Adipocyte (in vitro differentiated cells): ENCODE measurements around the gene COX20.
A peak's percentile ranks its signal among the peaks of the same experiment; 100 is the strongest.
"Not testable (repeated sequence)": the region's sequence is repeated elsewhere in the genome, so short reads cannot be mapped to it uniquely, and the experiment has no call there.

Source experiments
- DNase-seq: peaks from one replicate; pipeline ENCODE4 v3.0.0-alpha.2; 2015; ENCODE audit warnings: low read depth
- H3K27me3 ChIP-seq: replicated peaks from 2 replicates; pipeline ENCODE4 v1.7.0; 2013; ENCODE audit warnings: mild to moderate bottlenecking, low read length, moderate library complexity; ENCODE audit not compliant: control insufficient read depth, insufficient read depth
- H3K36me3 ChIP-seq: 2 replicates; pipeline ENCODE4 v1.7.0; 2013; ENCODE audit warnings: low read length, mild to moderate bottlenecking, moderate library complexity; ENCODE audit not compliant: control insufficient read depth, insufficient read depth, severe bottlenecking
- H3K4me1 ChIP-seq: 2 replicates; pipeline ENCODE4 v1.7.0; 2013; ENCODE audit warnings: mild to moderate bottlenecking, low read length, moderate library complexity; ENCODE audit not compliant: control insufficient read depth, insufficient read depth
- H3K4me3 ChIP-seq: 2 replicates; pipeline ENCODE4 v1.7.0; 2013; ENCODE audit warnings: mild to moderate bottlenecking, low read length, moderate library complexity
- H3K9ac ChIP-seq: 2 replicates; pipeline ENCODE4 v1.7.0; 2013; ENCODE audit warnings: mild to moderate bottlenecking, low read length, moderate library complexity
- H3K9me3 ChIP-seq: 2 replicates; pipeline ENCODE4 v1.7.0; 2013; ENCODE audit warnings: mild to moderate bottlenecking, low read length, moderate library complexity; ENCODE audit not compliant: control insufficient read depth

COX20 gene

DNA sequence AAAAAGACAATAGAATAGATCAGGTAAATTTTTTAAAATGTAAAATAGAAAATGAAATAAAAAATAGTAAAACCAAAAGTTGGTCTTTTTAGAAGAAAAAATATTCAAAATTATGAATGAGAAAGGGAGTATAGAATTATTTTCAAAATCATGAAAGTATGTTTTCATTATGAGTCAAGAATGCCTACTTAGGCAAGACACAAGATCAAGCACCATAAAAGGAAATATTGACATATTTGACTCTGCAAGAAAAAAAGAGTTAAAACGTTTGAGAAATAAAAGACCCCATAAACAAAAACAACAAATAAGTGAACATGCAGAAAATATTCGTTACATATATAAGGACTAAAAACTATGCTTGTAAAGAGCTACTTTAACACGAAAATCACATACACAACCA, 4.8 kb upstream of the COX20 start:
- DNase-seq = peak; percentile 46
- H3K4me1 ChIP-seq = no peaks in the 10 kb centered on the region

DNA sequence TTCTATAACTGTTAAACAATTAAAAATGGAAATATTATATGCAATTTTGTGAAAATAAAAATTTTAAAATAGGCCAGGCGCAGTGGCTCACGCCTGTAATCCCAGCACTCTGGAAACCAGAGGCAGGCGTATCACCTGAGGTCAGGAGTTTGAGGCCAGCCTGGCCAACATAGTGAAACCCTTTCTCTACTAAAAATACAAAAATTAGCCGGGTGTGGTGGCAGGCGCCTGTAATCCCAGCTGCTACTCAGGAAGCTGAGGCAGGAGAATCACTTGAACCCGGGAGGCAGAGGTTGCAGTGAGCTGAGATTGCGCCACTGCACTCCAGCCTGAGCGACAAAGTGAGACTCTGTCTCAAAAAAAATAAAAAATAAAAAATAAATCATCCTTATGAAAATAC, 2.2 kb upstream of the COX20 start:
- Histone ChIP-seq H3K9ac (peak overlapping the region; percentile 96), H3K4me1 (peaks cover 12% of the 10 kb centered on the region), H3K4me3 (peak overlapping the region; percentile 98)
- H3K9me3 ChIP-seq, H3K27me3 ChIP-seq, H3K36me3 ChIP-seq, DNase-seq: not testable (repeated sequence)

More for the DNA sequence above, 4.8 kb upstream of the COX20 start:
- no peak overlapping the region for H3K4me3 ChIP-seq
- H3K36me3 ChIP-seq = no peaks in the 10 kb centered on the region
- H3K9ac ChIP-seq = no peak overlapping the region
- no peaks in the 10 kb centered on the region for H3K27me3 ChIP-seq
- H3K9me3 ChIP-seq = no peaks in the 10 kb centered on the region

DNA sequence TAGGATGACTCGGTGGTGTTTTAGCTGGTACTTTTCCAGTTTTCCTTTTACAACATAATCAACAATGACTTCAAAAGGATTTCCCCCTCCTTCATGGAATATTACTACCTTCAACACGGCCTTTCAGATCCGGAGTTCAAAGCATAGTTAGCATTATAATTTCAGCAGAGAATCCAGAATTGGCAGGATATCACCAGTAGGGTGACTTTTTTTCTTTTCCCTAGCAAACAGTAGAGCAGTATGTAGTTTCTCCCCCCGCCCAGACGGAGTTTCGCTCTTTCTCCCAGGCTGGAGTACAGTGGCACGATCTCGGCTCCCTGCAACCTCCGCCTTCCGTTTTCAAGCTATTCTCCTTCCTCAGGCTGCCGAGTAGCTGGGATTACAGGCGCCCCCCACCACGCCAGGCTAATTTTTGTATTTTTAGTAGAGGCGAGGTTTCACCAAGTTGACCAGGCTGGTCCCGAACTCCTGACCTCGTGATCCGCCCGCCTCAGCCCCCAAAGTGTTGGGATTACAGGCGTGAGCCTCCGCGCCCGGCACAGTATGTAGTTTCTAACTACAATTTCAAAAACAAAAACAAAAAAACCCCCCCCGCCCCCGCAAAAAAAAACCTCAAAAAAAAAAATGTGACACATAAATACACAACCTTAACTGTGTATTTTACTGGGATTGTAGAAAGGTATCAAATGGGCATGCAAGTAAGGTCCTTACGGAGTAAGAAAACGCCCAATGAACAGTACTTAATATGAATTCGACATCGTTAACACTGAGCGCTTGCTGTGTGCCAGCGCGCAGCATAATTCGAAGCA, 1.5 kb upstream of the COX20 start:
- H3K27me3 ChIP-seq = no peaks in the 10 kb centered on the region
- peak; percentile 83 for DNase-seq

DNA sequence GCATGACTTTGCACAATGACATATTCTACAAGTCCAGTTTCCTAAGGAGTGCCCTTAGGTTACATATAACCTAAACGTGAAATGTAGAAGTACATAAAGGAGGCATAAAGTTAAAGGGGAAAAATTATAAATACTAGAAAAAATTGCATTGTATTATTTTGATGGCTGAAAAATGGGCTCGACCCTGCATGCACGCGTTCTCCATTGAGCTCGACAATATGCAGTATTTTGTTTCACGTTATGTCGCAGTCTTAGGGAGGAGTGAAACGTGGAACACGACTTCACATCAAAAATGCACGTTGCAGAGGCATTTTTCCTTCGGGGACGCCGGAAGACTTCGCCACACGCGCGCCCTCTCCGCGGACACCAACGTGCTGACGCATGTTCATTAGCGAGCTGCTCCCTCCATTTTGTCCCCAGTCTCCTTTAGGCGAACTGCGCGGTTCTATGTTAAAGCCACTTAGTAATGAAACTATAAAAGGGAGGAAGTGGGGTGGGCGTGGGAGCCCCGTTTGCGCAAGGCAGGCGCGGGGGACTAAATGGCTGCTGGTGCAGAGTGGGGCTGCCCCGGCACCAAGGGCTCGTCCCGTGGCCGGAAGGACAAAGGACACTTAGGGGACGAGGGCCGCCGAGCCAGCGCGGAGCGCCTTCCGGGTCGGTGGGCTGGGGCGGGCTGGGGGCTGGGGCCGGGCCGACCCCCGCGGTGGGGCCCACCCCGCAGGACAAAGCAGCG, 749 bp upstream of the COX20 start:
- peak; percentile 94 for DNase-seq
- H3K27me3 ChIP-seq = no peaks in the 10 kb centered on the region

More for the DNA sequence above, 1.5 kb upstream of the COX20 start:
- H3K36me3 ChIP-seq = peaks cover 10% of the 10 kb centered on the region
- H3K9ac ChIP-seq = peak overlapping the region; percentile 96
- no peaks in the 10 kb centered on the region for H3K9me3 ChIP-seq
- H3K4me1 ChIP-seq = peaks cover 12% of the 10 kb centered on the region
- peak overlapping the region; percentile 98 for H3K4me3 ChIP-seq

DNA sequence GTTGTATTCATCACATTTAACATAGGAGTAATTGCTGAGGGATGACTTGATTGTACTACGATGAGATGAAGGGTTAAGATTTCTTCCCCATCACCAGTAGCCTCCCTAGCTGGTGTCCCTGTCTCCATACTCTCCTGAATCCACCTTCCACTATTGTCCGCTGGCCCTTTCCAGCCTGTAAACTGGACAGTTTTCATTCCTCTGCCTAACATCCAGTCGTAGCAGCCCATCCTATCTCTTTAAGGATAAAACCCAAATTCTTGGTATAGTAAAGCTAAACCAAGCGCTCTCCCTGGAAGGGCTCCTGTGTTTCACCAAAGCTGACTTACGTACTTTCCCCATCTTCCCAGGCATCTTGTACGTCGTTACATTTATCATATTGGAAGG, 670 bp downstream of the COX20 start:
- peak; percentile 52 for DNase-seq
- Histone ChIP-seq H3K36me3 (peaks cover 30% of the 10 kb centered on the region), H3K9me3 (no peaks in the 10 kb centered on the region), H3K9ac (peak overlapping the region; percentile 96), H3K27me3 (no peaks in the 10 kb centered on the region), H3K4me3 (peak overlapping the region; percentile 98), H3K4me1 (peaks cover 19% of the 10 kb centered on the region)

More for the DNA sequence above, 749 bp upstream of the COX20 start:
- no peaks in the 10 kb centered on the region for H3K9me3 ChIP-seq
- peak overlapping the region; percentile 96 for H3K9ac ChIP-seq
- peak overlapping the region; percentile 98 for H3K4me3 ChIP-seq
- H3K4me1 ChIP-seq = peaks cover 17% of the 10 kb centered on the region
- H3K36me3 ChIP-seq = peaks cover 18% of the 10 kb centered on the region

DNA sequence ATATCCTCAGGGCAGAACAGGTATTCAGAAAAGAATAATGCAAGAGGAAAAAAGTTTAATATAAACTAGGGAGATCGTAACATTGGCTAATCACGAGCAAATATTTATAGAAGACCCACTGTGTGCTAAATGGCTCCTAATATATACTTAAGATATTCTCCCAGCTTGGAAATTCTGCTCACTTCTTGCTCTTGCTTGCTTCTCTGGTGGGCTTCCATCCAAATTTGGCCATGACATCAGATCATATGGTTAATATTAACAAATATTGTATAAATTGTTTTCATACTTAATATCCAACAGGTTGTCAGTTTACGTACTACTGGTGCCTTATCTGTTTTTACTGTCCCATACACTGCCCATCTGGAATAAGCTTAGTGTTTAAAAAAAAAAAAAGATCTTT, 1.1 kb downstream of the COX20 start:
- peak overlapping the region; percentile 98 for H3K4me3 ChIP-seq
- peak; percentile 46 for DNase-seq
- no peaks in the 10 kb centered on the region for H3K27me3 ChIP-seq
- H3K9ac ChIP-seq = peak overlapping the region; percentile 96
- peaks cover 35% of the 10 kb centered on the region for H3K36me3 ChIP-seq
- peaks cover 19% of the 10 kb centered on the region for H3K4me1 ChIP-seq
- H3K9me3 ChIP-seq = no peaks in the 10 kb centered on the region

DNA sequence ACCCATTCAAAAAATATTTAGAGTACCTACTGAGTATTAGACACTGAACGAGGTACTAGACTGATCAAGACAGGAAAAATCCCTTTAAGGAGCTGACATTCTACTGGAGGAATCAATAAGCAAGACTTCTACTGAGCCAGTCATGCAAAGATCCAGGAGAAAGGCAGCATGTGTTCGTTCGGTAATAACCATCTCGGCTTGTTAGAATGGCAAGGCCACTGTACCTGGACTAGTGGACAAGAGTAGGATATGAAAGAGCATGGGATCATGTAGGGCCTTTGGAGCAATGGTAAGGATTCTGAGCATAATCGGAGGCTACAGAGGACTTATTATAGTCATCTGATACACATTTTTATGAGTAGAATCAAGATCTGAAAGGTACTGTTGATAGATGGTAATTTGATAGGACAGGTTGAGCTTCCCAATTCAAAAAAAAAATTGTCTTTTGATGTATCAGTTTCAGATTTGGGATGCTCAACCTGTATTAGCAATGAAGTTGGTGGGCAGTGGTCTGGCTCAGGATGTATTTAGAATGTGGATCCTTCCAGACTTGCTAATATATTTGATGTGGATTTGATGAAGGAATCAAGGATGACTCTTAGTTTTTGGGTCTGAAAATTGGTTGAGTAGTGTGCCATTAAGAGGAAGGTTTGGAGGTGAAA, 2.3 kb downstream of the COX20 start:
- H3K4me3 ChIP-seq = peak overlapping the region; percentile 98
- no peak for DNase-seq
- peaks cover 46% of the 10 kb centered on the region for H3K36me3 ChIP-seq
- peaks cover 19% of the 10 kb centered on the region for H3K4me1 ChIP-seq
- H3K27me3 ChIP-seq = no peaks in the 10 kb centered on the region
- H3K9me3 ChIP-seq = no peaks in the 10 kb centered on the region
- no peak overlapping the region for H3K9ac ChIP-seq

DNA sequence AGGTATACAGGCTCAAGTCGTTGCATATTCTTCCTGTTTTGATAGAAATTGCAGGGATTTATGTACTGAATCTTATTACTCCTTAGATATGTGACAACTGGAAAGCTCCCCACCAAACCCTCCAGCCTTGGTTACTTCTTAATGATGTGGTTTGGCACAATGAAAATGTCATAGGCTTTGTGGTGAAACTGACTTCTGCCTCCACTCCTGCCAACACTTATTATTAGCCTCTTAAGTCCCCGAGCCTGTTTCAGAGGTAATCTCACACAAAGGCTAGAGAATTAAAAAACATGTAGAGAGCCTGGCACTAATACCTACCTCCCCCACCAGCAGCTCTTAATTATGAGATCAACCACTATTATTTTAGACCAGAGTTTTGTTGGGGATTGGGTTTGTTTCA, 4.2 kb downstream of the COX20 start:
- peaks cover 66% of the 10 kb centered on the region for H3K36me3 ChIP-seq
- DNase-seq = no peak

DNA sequence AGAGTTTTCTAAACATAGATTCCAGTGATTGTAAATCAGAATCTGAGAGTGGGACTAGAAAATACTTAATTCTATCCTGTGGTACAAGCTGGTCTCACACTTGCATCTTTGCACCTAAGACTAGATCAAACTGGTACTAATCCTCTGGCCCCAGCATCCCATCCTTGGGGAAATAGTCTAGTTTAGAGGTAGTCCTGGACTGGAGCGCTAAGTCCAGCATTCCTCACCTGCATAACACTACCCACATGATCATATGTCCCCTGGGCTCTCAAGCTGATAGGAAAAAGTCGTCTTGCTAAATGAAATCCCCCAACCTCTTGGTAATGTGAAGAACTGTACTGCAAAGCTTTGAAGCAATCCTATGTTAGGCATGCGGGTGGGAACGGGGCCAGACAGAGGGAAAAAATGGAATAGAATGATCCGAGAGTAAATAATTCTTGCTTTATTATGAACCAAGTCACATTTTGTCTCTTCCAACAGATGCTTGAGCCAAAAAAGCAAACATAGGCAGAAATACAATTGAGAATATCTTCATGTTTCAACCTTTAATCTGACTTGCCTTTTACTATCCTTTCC, 4.8 kb downstream of the COX20 start:
- no peak overlapping the region for H3K4me3 ChIP-seq
- no peak overlapping the region for H3K9ac ChIP-seq
- H3K9me3 ChIP-seq = no peaks in the 10 kb centered on the region
- peak; percentile 42 for DNase-seq
- no peaks in the 10 kb centered on the region for H3K27me3 ChIP-seq
- peaks cover 72% of the 10 kb centered on the region for H3K36me3 ChIP-seq
- H3K4me1 ChIP-seq = peaks cover 29% of the 10 kb centered on the region

More for the DNA sequence above, 4.2 kb downstream of the COX20 start:
- Histone ChIP-seq H3K9ac (no peak overlapping the region), H3K4me3 (no peak overlapping the region), H3K9me3 (no peaks in the 10 kb centered on the region), H3K27me3 (no peaks in the 10 kb centered on the region), H3K4me1 (peaks cover 29% of the 10 kb centered on the region)

DNA sequence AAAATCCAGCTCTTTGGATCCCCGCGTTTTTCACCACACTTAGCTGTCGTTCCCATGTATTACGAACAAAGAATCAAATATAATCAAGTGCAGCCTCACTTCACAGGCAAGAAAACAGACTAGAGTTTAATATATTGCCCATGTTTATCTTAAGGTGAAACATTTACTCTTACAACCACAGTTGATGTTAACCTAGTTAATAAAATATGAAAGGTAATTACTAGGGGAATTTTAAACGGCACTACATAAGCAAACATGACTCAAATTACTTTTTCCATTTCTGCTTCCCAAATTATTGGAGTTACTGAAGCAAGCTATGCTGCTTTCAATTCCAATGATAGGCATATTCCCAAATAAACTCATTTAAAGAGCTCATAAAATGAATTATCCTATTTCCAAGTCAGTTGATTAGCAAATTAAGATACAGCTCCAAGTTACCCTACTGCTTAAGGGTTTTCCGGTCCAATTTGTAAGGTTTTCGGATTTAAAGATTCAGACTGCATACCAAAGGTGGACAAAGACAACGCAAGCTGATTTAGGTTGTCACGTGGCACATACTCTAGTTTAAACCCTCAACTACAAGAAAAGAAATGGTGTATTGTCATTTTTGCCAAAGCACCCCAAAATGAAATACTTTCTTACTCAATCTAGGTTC, 5.9 kb downstream of the COX20 start:
- H3K4me3 ChIP-seq = no peak overlapping the region
- peaks cover 29% of the 10 kb centered on the region for H3K4me1 ChIP-seq
- H3K36me3 ChIP-seq = peaks cover 83% of the 10 kb centered on the region
- DNase-seq = no peak
- no peaks in the 10 kb centered on the region for H3K27me3 ChIP-seq
- no peak overlapping the region for H3K9ac ChIP-seq
- no peaks in the 10 kb centered on the region for H3K9me3 ChIP-seq
